Fibroblast of lung (primary cell): ENCODE measurements around the gene PCBP3. TPM values are rescaled to one million over a fixed set of nuclear protein-coding genes. Genes with fewer than 3 reads are reported as not detected.

Experiments
- DNase-seq, 2 donors: peaks; one replicate each; pipeline versions ENCODE4 v3.0.0 to v3.0.0-alpha.2; 2010; ENCODE audit warnings: low read depth in 2 of 2
- H2AFZ ChIP-seq: 2 replicates; pipeline ENCODE4 v1.5.1; 2012; ENCODE audit warnings: low read length, control low read depth, inconsistent platforms
- H3K27ac ChIP-seq: 2 replicates; pipeline ENCODE4 v1.5.1; 2011; ENCODE audit warnings: low read length, control low read depth; ENCODE audit not compliant: insufficient read depth
- H3K27me3 ChIP-seq: 2 replicates; pipeline ENCODE4 v1.5.1; 2011; ENCODE audit warnings: mild to moderate bottlenecking, low read length; ENCODE audit not compliant: control insufficient read depth, insufficient read depth
- H3K36me3 ChIP-seq: 2 replicates; pipeline ENCODE4 v1.5.1; 2011; ENCODE audit warnings: low read length; ENCODE audit not compliant: control insufficient read depth, insufficient read depth
- H3K4me1 ChIP-seq: 2 replicates; pipeline ENCODE4 v1.5.1; 2011; ENCODE audit warnings: low read length; ENCODE audit not compliant: control insufficient read depth, insufficient read depth; ENCODE audit errors: extremely low read depth
- H3K4me2 ChIP-seq: 2 replicates; pipeline ENCODE4 v1.5.1; 2011; ENCODE audit warnings: low read length, control low read depth; ENCODE audit not compliant: insufficient read depth; ENCODE audit errors: extremely low read depth
- H3K4me3 ChIP-seq, 4 experiments: fragments of 200-600 bp in 1 of 4; sonication (generic) in 1 of 4; replicated peaks in 1 of 4; 2 replicates each; pipeline ENCODE4 v1.5.1; 2011 to 2016; ENCODE audit warnings: low read length in 4 of 4, low read depth in 3 of 4, mild to moderate bottlenecking in 3 of 4, control low read depth in 2 of 4, inconsistent platforms in 1 of 4, mixed read lengths in 1 of 4; ENCODE audit not compliant: insufficient read depth in 1 of 4; ENCODE audit errors: control extremely low read depth in 1 of 4
- H3K79me2 ChIP-seq: 2 replicates; pipeline ENCODE4 v1.5.1; 2012; ENCODE audit warnings: mild to moderate bottlenecking, low read length, inconsistent platforms; ENCODE audit not compliant: control insufficient read depth, insufficient read depth
- H3K9ac ChIP-seq: 2 replicates; pipeline ENCODE4 v1.5.1; 2011; ENCODE audit warnings: mild to moderate bottlenecking, low read length, control low read depth; ENCODE audit not compliant: insufficient read depth
- H3K9me3 ChIP-seq: 2 replicates; pipeline ENCODE4 v1.5.1; 2012; ENCODE audit warnings: low read depth, low read length; ENCODE audit not compliant: control insufficient read depth, insufficient read depth
- H4K20me1 ChIP-seq: 2 replicates; pipeline ENCODE4 v1.5.1; 2011; ENCODE audit warnings: low read length; ENCODE audit not compliant: control insufficient read depth, insufficient read depth; ENCODE audit errors: extremely low read depth
- CTCF ChIP-seq, 2 donors: IDR thresholded peaks in 1 of 2; conservative IDR thresholded peaks in 1 of 2; 1 replicate in 1 of 2; 2 replicates in 1 of 2; pipeline ENCODE4 v1.5.1; 2011 to 2012; ENCODE audit warnings: low read length in 2 of 2, control low read depth in 1 of 2, inconsistent platforms in 1 of 2, low read depth in 1 of 2, mild to moderate bottlenecking in 1 of 2
- EZH2 ChIP-seq: IDR thresholded peaks from 2 replicates; pipeline ENCODE4 v1.5.1; 2012; ENCODE audit warnings: low read length, control low read depth, mild to moderate bottlenecking; ENCODE audit errors: missing control alignments
- polyA plus RNA-seq, 2 donors: library from polyadenylated mRNA; depleted of rRNA in 1 of 2; stranded (reverse) in 1 of 2; unstranded in 1 of 2; fragments of >200 nt; gene quantifications; 2 replicates each; pipeline ENCODE4 v1.2.1, GENCODE V29; 2011 to 2012; ENCODE audit warnings: missing spikeins in 1 of 2
- total RNA-seq: library from RNA; depleted of rRNA; stranded (reverse); fragments of >200 nt; gene quantifications from 2 replicates; pipeline ENCODE4 v1.2.1, GENCODE V29; 2014

PCBP3 gene
- total and polyA plus RNA-seq, 2 donors (not counting 1 experiment from before 2014, with no cell fraction given) = 0.51 to 1.7 TPM

- Histone ChIP-seq H3K4me1 (no peaks in the 10 kb centered on the region), H3K27ac (no peak overlapping the region), H3K9me3 (no peaks in the 10 kb centered on the region), H2AFZ (no peak overlapping the region), H3K27me3 (no peaks in the 10 kb centered on the region), H3K4me2 (no peak overlapping the region), H3K36me3 (no peaks in the 10 kb centered on the region), H3K4me3 (no peak overlapping the region), H3K9ac (no peak overlapping the region), H4K20me1 (no peaks in the 10 kb centered on the region), H3K79me2 (no peaks in the 10 kb centered on the region)
- TF ChIP-seq EZH2 = no peak
- TF ChIP-seq CTCF (conservative IDR thresholded peaks at IDR 0.05 in 1 of 2, IDR thresholded peaks at IDR 0.05 in 1 of 2; ENCODE audit: low read depth in 1 of 2, low read length in 2 of 2) = no peak
- DNase-seq = peak in 1 of 2 donors; percentile 62
These were observed 277.5 kb downstream of the PCBP3 start for GRCh38 chr21:45920824-45921600.

- Histone ChIP-seq H3K27ac (no peak overlapping the region), H3K9ac (no peak overlapping the region), H4K20me1 (no peaks in the 10 kb centered on the region), H3K27me3 (no peaks in the 10 kb centered on the region), H3K9me3 (no peaks in the 10 kb centered on the region), H3K4me1 (no peaks in the 10 kb centered on the region), H3K4me2 (no peak overlapping the region), H3K4me3 (no peak overlapping the region), H2AFZ (no peak overlapping the region), H3K36me3 (no peaks in the 10 kb centered on the region), H3K79me2 (no peaks in the 10 kb centered on the region)
- DNase-seq = no peak
- no peak for TF ChIP-seq EZH2
- TF ChIP-seq CTCF (conservative IDR thresholded peaks at IDR 0.05 in 1 of 2, IDR thresholded peaks at IDR 0.05 in 1 of 2; ENCODE audit: low read depth in 1 of 2, low read length in 2 of 2) = no peak
These were observed 278.4 kb downstream of the PCBP3 start for GRCh38 chr21:45921917-45922316.

GRCh38 chr21:45922648-45923047, 279.1 kb downstream of the PCBP3 start:
- Histone ChIP-seq H3K9me3 (no peaks in the 10 kb centered on the region), H3K79me2 (no peaks in the 10 kb centered on the region), H3K9ac (no peak overlapping the region), H3K36me3 (no peaks in the 10 kb centered on the region), H4K20me1 (no peaks in the 10 kb centered on the region), H3K27me3 (no peaks in the 10 kb centered on the region), H3K4me1 (no peaks in the 10 kb centered on the region), H3K4me2 (no peak overlapping the region), H2AFZ (no peak overlapping the region), H3K4me3 (no peak overlapping the region), H3K27ac (no peak overlapping the region)
- no peak for TF ChIP-seq CTCF (conservative IDR thresholded peaks at IDR 0.05 in 1 of 2, IDR thresholded peaks at IDR 0.05 in 1 of 2; ENCODE audit: low read depth in 1 of 2, low read length in 2 of 2)
- no peak for TF ChIP-seq EZH2
- DNase-seq = no peak
